T-helper 22 cell (primary cell): ENCODE data around the gene EVI2B.
"Not testable (repeated sequence)": the region's sequence is repeated elsewhere in the genome, so short reads cannot be mapped to it uniquely, and the experiment has no call there.

ENCODE experiments used
- DNase-seq: peaks from one replicate; pipeline ENCODE4 v3.0.0-alpha.2; 2020; ENCODE audit warnings: low read depth

The EVI2B gene

DNA sequence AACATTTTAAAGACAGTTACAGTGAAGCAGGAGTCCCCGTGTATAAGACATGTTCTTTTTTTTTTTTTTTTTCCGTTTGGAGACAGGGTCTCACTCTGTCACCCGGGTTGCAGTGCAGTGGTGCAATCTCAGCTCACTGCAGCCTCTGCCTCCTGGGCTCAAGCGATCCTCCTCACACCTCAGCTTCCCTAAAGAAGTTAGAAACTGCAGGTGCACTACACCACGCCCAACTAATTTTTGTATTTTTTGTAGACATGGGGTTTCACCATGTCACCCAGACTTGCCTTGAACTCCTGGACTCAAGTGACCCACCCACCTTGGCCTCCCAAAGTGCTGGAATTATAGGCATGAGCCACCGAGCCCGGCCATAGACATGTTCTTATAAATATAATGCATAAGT is 3.0 kb downstream of the EVI2B start:
- no peak for DNase-seq

GRCh38 chr17:31310260-31310659 is 3.6 kb downstream of the EVI2B start:
- DNase-seq = peak; percentile 68

- DNase-seq = no peak
Measured at GRCh38 chr17:31309556-31309955, 4.3 kb downstream of the EVI2B start.

GRCh38 chr17:31308372-31309334 is 5.2 kb downstream of the EVI2B start:
- DNase-seq = no peak

- no peak for DNase-seq
Measured at GRCh38 chr17:31307640-31308039, 6.2 kb downstream of the EVI2B start.

GRCh38 chr17:31299624-31300023 is 14.2 kb downstream of the EVI2B start:
- DNase-seq = no peak

DNA sequence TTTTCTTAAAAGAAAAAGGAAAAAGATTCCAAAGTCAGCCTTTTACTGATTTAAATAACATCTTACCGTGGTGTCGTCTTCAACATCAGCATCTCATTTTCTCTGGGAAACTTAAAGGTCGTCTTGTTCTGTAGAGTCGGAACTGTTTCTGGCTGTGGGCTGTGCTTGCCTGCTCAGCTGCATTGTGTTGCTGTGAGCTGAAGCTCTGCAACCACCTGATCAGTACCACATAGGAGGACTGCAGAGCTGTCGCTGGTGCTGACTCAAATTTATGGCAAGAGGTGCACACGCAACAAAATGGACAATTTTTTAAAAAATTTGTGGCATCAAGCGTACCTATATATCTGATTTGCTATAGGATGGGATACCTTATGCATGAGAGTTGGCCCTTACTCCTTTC is 16.8 kb downstream of the EVI2B start, which contains the start of gene OMG:
Gene OMG, minus strand, starts transcription at position 150 of the 400 bp plus-strand sequence. CDS start 908 bp downstream, outside the sequence.
- no peak for DNase-seq

GRCh38 chr17:31296142-31296541 is 17.7 kb downstream of the EVI2B start:
- DNase-seq = no peak

DNA sequence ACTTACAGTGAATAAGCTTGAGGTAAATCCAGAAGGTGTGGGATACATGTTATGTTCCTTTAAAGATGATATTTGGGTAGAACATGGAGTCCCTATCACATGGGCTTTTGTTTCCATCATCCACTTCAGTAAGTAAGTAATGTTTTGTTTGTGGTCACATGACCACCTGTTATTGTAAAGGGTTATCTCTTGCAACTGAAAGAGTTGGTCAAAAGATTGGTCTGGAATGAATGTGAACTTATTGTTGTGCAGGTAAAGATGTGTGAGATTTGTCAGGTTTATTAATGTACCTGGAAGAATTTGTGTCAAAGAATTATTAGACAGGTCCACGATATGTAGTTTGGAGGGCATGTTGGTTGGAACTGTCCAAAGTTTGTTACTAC is 18.4 kb downstream of the EVI2B start:
- DNase-seq = no peak

GRCh38 chr17:31294820-31295488 is 18.9 kb downstream of the EVI2B start:
- DNase-seq = no peak

- no peak for DNase-seq
Measured at GRCh38 chr17:31294231-31294630, 19.6 kb downstream of the EVI2B start.

DNA sequence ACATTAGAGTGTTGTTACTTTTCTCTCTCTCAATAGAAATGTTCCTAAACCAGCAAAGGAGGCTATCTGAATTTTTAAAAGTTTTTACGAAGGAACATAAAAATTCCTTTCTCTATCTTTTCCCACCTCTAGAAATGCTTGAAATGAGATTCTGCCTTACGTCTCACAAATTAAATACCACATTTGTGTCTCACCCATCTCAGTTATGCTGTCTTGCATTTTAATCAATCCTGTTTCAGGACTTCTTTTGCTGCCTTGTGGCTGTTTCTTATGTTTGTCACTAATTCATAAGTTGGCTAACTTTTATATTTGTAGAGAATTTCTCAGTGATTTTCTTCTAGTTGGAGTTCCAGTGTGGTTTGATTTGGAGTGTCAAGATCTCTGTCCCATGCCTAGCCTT is 20.3 kb downstream of the EVI2B start:
- no peak for DNase-seq

GRCh38 chr17:31291820-31292219 is 22.0 kb downstream of the EVI2B start:
- no peak for DNase-seq

DNA sequence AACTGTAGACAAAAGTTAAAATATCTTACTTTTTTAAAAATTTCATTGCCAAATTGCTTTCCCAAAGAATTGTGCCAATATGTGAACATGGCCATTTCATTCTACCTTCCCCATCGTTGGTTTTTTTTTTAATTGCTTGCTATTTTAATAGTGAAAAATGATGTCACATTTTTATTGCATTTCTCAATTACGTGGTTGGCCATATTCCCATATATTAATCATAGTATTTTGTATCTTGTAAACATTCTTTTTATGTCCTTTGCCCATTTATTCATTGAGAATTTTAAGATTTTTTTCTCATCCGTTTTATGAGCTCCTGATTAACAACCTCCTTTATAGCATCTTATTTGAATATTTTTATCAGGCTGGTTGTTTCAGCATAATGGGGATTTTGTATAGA is 24.1 kb downstream of the EVI2B start:
- DNase-seq = no peak

DNA sequence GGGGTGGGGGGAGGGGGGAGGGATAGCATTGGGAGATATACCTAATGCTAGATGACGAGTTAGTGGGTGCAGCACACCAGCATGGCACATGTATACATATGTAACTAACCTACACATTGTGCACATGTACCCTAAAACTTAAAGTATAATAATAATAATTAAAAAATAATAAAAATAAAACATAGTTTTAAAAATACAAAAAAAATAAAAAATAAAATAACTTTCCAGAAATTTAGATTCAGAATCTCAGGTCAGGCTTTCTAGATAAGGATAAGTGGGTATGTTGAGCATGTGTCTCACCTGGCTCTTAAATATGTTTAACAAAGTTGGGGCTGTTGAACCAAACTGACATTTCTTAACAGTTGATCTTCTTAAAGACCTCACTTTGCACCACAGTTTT is 25.9 kb downstream of the EVI2B start:
- DNase-seq = not testable (repeated sequence)

DNA sequence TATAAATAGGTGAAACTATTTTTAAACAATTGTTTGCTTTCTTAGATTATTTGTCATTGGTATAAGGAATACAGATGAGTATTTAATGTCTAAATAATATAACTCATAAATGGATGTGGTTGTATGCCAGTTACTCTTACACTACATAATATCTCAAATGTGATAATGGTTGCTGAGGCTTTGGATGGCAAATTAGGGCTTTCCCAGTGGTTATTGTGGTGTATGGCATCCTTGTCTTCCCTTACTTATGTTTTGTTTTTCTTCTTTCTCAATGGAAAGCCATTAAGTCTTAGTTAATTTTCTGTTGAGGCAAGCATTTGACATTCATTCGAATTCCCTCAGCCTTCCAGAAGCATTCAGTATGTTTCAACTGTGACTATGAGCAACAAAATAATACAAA is 27.3 kb downstream of the EVI2B start:
- DNase-seq = no peak

GRCh38 chr17:31283841-31284240 is 30.0 kb downstream of the EVI2B start:
- DNase-seq = no peak

GRCh38 chr17:31281061-31281460 is 32.8 kb downstream of the EVI2B start:
- DNase-seq = no peak

DNA sequence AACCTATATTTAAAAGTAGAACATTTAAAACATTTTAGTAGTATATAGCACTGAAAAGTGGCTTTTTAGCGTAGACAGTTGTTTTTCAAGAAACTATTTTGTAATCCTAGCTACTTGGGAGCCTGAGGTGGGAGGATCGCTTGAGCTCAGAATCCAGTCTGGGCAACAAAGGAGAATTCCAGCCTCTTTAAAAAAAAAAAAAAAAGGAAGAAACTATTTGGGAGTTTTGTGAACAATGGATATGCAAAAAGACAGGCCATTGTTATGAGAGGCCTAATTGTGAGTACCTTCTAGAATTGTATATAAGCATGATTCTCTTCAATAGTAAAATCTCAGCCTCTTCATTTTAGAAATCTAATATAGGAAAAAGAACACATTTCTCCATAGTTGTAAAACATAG is 34.5 kb downstream of the EVI2B start:
- DNase-seq = no peak

DNA sequence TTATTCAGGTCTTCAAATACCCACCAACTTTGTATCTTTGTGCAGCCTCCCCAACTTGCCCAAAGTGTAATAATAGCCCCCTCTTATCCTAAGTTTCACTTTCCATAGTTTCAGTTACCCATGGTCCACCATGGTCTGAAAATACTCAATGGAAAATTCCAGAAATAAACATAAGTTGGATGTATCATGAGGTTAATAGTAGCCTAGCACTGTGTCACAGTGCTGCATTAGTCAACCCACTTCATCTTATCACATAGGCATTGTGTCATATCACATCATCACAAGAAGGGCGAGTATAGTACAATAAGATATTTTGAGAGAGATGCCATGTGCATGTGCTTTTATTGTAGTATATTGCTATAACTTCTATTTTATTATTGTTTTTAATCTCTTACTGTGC is 38.7 kb downstream of the EVI2B start:
- no peak for DNase-seq

- DNase-seq = no peak
Measured at GRCh38 chr17:31274252-31274651, 39.6 kb downstream of the EVI2B start.

DNA sequence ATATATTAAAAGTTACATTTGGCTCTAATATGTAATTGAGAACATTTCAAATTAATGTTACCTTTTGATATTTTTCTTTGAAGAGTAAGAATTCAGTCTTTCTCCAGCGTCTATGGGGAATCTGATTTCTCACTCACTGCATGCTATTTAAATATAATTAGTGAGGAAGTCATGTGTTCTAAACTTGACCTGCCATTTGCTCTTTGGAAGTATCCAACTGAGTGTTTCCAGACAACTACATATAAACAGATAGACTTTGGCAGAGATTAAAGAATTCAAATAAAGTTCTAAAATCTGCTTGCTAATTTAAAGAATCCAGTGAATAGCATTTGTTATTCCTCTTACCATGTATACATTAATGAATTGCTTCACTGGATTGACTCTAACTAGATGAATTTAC is 40.3 kb downstream of the EVI2B start:
- DNase-seq = no peak

DNA sequence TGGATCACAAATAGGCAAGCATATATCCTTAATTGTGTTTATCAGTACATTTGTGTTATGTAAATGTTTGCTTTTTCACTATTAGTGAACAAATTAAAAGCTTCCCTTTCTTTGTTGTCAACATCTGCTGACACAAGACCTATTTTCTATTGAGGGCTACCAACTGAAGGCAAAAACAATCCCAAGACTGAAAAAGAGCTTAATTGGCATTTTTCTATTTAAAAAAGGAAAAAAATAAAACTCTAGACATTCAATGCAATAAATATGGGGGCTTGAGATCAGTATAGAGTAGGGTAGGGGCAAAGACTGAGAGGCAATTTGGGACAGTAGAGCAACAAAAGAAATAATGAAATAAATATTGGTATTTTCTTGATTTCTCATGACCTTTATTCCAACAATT is 41.1 kb downstream of the EVI2B start:
- DNase-seq = no peak
